Vagina (tissue), 2 donors: Measurements from ENCODE around the gene RHOG. TPM values are rescaled to one million over a fixed set of nuclear protein-coding genes. Genes with fewer than 3 reads are reported as not detected.
"Not testable (repeated sequence)": the region's sequence is repeated elsewhere in the genome, so short reads cannot be mapped to it uniquely, and the experiment has no call there.

Source experiments
- DNase-seq, 2 donors: peaks; one replicate each; pipeline ENCODE4 v3.0.0-alpha.2; 2017; ENCODE audit errors: extremely low spot score in 2 of 2
- H3K27ac ChIP-seq: fragments of 200-600 bp; sonication (generic); one replicate; pipeline ENCODE4 v1.5.1; 2019
- H3K27me3 ChIP-seq: fragments of 200-600 bp; sonication (generic); one replicate; pipeline ENCODE4 v1.5.1; 2019
- H3K36me3 ChIP-seq, 2 donors: fragments of 200-600 bp; sonication (generic); one replicate each; pipeline ENCODE4 v1.5.1; 2017 to 2019
- H3K4me1 ChIP-seq: fragments of 200-600 bp; sonication (generic); one replicate; pipeline ENCODE4 v1.5.1; 2019
- H3K4me3 ChIP-seq, 2 donors: fragments of 200-600 bp; sonication (generic); 1 replicate in 1 of 2; 2 replicates in 1 of 2; pipeline ENCODE4 v1.5.1; 2016 to 2019
- H3K9me3 ChIP-seq: fragments of 200-600 bp; sonication (generic); one replicate; pipeline ENCODE4 v1.5.1; 2019
- CTCF ChIP-seq, 3 experiments: fragments of 450-650 bp in 2 of 3; fragments of 200-600 bp in 1 of 3; sonication (generic) in 1 of 3; IDR thresholded peaks; one replicate each; pipeline ENCODE4 v1.5.1; 2017 to 2019; ENCODE audit warnings: antibody characterized with exemption in 3 of 3, mild to moderate bottlenecking in 2 of 3, moderate library complexity in 2 of 3
- POLR2A ChIP-seq, 2 donors: fragments of 450-650 bp; IDR thresholded peaks; one replicate each; pipeline ENCODE4 v1.6.1; 2017; ENCODE audit warnings: antibody characterized with exemption in 2 of 2, mild to moderate bottlenecking in 2 of 2, moderate library complexity in 2 of 2
- POLR2AphosphoS5 ChIP-seq, 2 donors: sonication (generic); formaldehyde crosslinking; IDR thresholded peaks; one replicate each; pipeline ENCODE4 v1.9.0; 2017; ENCODE audit warnings: antibody characterized with exemption in 2 of 2, mild to moderate bottlenecking in 2 of 2, low read depth in 1 of 2; ENCODE audit not compliant: insufficient read depth in 1 of 2
- intact Hi-C: fragments of 100-400 bp; cut with DNase I; formaldehyde crosslinking; loops from one replicate; pipeline ENCODE4 v1.15.1; 2023
- total RNA-seq: library from RNA; depleted of rRNA; stranded (reverse); fragments of >200 nt; gene quantifications from one replicate; pipeline ENCODE4 v1.2.3, GENCODE V29; 2016

The RHOG gene
- total RNA-seq, 1 donor from 2014 or later, result 107 TPM

DNA sequence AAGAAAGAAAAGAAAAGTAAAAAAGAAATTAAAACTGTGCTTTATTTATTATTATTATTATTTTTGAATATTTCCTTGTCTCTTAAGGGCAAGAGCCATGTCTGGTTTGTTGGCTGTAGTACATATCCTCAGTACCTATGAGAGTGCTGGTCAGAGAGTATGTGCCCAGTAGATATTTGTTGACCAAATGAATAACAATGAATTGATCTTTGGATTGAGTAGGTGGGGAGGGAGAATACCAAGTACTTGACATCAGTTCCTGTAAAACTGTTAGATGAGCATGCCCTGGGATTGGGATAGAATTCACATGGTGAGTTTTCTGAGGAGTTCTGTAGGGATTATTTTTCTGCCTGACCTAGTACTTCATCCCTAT, 26.1 kb upstream of the RHOG start:
- intact Hi-C loops, result no loop called here
- H3K9me3 ChIP-seq, result no peaks in the 10 kb centered on the region

GRCh38 chr11:3866206-3866605, 25.4 kb upstream of the RHOG start:
- intact Hi-C loops, result no loop called here
- Histone ChIP-seq H3K27ac (no peak overlapping the region), H3K27me3 (no peaks in the 10 kb centered on the region)

More for the DNA sequence above, 26.1 kb upstream of the RHOG start:
- DNase-seq, result no peak
- peaks cover 60% of the 10 kb centered on the region for H3K4me1 ChIP-seq
- no peak overlapping the region for H3K4me3 ChIP-seq
- H3K36me3 ChIP-seq, result no peaks in the 10 kb centered on the region
- H3K27ac ChIP-seq, result no peak overlapping the region
- no peaks in the 10 kb centered on the region for H3K27me3 ChIP-seq
- no peak for TF ChIP-seq POLR2AphosphoS5 (IDR thresholded peaks at IDR 0.05; ENCODE audit: insufficient read depth in 1 of 2, low read depth in 1 of 2)
- no peak for TF ChIP-seq CTCF (IDR thresholded peaks at IDR 0.05)
- TF ChIP-seq POLR2A (IDR thresholded peaks at IDR 0.05), result no peak

GRCh38 chr11:3865388-3866193, 24.8 kb upstream of the RHOG start:
- Histone ChIP-seq H3K4me1 (peaks cover 71% of the 10 kb centered on the region), H3K27ac (peak overlapping the region; percentile 58)

More at GRCh38 chr11:3866206-3866605, 25.4 kb upstream of the RHOG start:
- no peaks in the 10 kb centered on the region for H3K36me3 ChIP-seq
- peaks cover 65% of the 10 kb centered on the region for H3K4me1 ChIP-seq
- no peak for DNase-seq
- no peak overlapping the region for H3K4me3 ChIP-seq
- TF ChIP-seq POLR2AphosphoS5 (IDR thresholded peaks at IDR 0.05; ENCODE audit: insufficient read depth in 1 of 2, low read depth in 1 of 2) (no peak), POLR2A (IDR thresholded peaks at IDR 0.05) (no peak), CTCF (IDR thresholded peaks at IDR 0.05) (no peak)
- H3K9me3 ChIP-seq, result no peaks in the 10 kb centered on the region

GRCh38 chr11:3861683-3862082, 20.9 kb upstream of the RHOG start:
- H3K27ac ChIP-seq, result no peak overlapping the region
- intact Hi-C loops, result no loop called here
- TF ChIP-seq POLR2AphosphoS5 (IDR thresholded peaks at IDR 0.05; ENCODE audit: insufficient read depth in 1 of 2, low read depth in 1 of 2) (no peak), CTCF (IDR thresholded peaks at IDR 0.05) (no peak), POLR2A (IDR thresholded peaks at IDR 0.05) (no peak)
- H3K4me3 ChIP-seq, result no peak overlapping the region
- no peaks in the 10 kb centered on the region for H3K27me3 ChIP-seq
- DNase-seq, result no peak
- no peaks in the 10 kb centered on the region for H3K36me3 ChIP-seq
- no peaks in the 10 kb centered on the region for H3K9me3 ChIP-seq
- peaks cover 83% of the 10 kb centered on the region for H3K4me1 ChIP-seq

More at GRCh38 chr11:3865388-3866193, 24.8 kb upstream of the RHOG start:
- TF ChIP-seq POLR2A (IDR thresholded peaks at IDR 0.05) (no peak), CTCF (IDR thresholded peaks at IDR 0.05) (no peak), POLR2AphosphoS5 (IDR thresholded peaks at IDR 0.05; ENCODE audit: insufficient read depth in 1 of 2, low read depth in 1 of 2) (no peak)
- DNase-seq, result no peak
- H3K4me3 ChIP-seq, result peak overlapping the region in 1 of 2 donors; percentile 3
- intact Hi-C loops, result no loop called here
- H3K9me3 ChIP-seq, result no peaks in the 10 kb centered on the region
- H3K36me3 ChIP-seq, result no peaks in the 10 kb centered on the region
- no peaks in the 10 kb centered on the region for H3K27me3 ChIP-seq

GRCh38 chr11:3860898-3861393, 20.2 kb upstream of the RHOG start:
- DNase-seq, H3K27me3 ChIP-seq, H3K4me3 ChIP-seq, H3K9me3 ChIP-seq, H3K27ac ChIP-seq, H3K36me3 ChIP-seq, intact Hi-C loops: not testable (repeated sequence)
- H3K4me1 ChIP-seq, result peaks cover 83% of the 10 kb centered on the region
